Ammon's horn (tissue), 1 donor: Measurements from ENCODE around the gene IL1R1.
"Not testable (repeated sequence)": the region's sequence is repeated elsewhere in the genome, so short reads cannot be mapped to it uniquely, and the experiment has no call there.

ENCODE experiments used
- DNase-seq: peaks from one replicate; pipeline ENCODE4 v3.0.0-alpha.2; 2016; ENCODE audit warnings: low spot score

Gene IL1R1

GRCh38 chr2:102141970-102142828 lies at the start of gene IL1R1:
TSS of gene IL1R1 (plus strand) at chr2:102142746. CDS start at chr2:102157725, 14,979 bp downstream.
- DNase-seq: no peak

GRCh38 chr2:102093662-102094061 lies 48.9 kb upstream of the IL1R1 start:
- DNase-seq: no peak

- no peak for DNase-seq
These were observed 47.6 kb upstream of the IL1R1 start for GRCh38 chr2:102094917-102095316.

GRCh38 chr2:102096103-102096502 lies 46.4 kb upstream of the IL1R1 start:
- no peak for DNase-seq

GRCh38 chr2:102098756-102099155 lies 43.8 kb upstream of the IL1R1 start:
- no peak for DNase-seq

- no peak for DNase-seq
These were observed 42.8 kb upstream of the IL1R1 start for GRCh38 chr2:102099536-102100298.

GRCh38 chr2:102100371-102101096 lies 42.0 kb upstream of the IL1R1 start:
- DNase-seq: no peak

GRCh38 chr2:102101097-102101848 lies 41.3 kb upstream of the IL1R1 start:
- DNase-seq: no peak

- DNase-seq: no peak
These were observed 40.5 kb upstream of the IL1R1 start for GRCh38 chr2:102101849-102102635.

GRCh38 chr2:102102636-102102948 lies 40.0 kb upstream of the IL1R1 start:
- DNase-seq: not testable (repeated sequence)

- no peak for DNase-seq
These were observed 39.3 kb upstream of the IL1R1 start for GRCh38 chr2:102103284-102103683.

- DNase-seq: no peak
These were observed 38.3 kb upstream of the IL1R1 start for GRCh38 chr2:102103992-102104871.

GRCh38 chr2:102106133-102106556 lies 36.4 kb upstream of the IL1R1 start:
- peak; percentile 29 for DNase-seq

GRCh38 chr2:102106813-102107740 lies 35.5 kb upstream of the IL1R1 start:
- not testable (repeated sequence) for DNase-seq

GRCh38 chr2:102107741-102108070 lies 34.8 kb upstream of the IL1R1 start:
- DNase-seq: no peak

- no peak for DNase-seq
These were observed 33.5 kb upstream of the IL1R1 start for GRCh38 chr2:102109016-102109415.

GRCh38 chr2:102110171-102110570 lies 32.4 kb upstream of the IL1R1 start:
- no peak for DNase-seq

GRCh38 chr2:102110596-102111334 lies 31.8 kb upstream of the IL1R1 start:
- no peak for DNase-seq
